OCI-LY7 (cell line): ENCODE data around the gene RIMBP2.

Experiments used
- CTCF ChIP-seq: fragments of 200-600 bp; sonication (generic); conservative IDR thresholded peaks from 2 replicates; pipeline ENCODE4 v1.5.1; 2014; ENCODE audit warnings: mild to moderate bottlenecking, antibody characterized with exemption, low read length, moderate library complexity, mixed read lengths
- EZH2phosphoT487 ChIP-seq: fragments of 200-600 bp; sonication (generic); IDR thresholded peaks from 2 replicates; pipeline ENCODE4 v1.6.1; 2018; ENCODE audit warnings: low read depth, borderline replicate concordance, mild to moderate bottlenecking, mixed run types, antibody characterized with exemption, low read length, moderate library complexity, mixed read lengths

GRCh38 chr12:130538343-130539095 lies 177.6 kb downstream of the RIMBP2 start:
- no peak for TF ChIP-seq EZH2phosphoT487
- TF ChIP-seq CTCF = no peak
